CD14-positive monocyte (primary cell): ENCODE results near the gene PMM2. TPM values are rescaled to one million over a fixed set of nuclear protein-coding genes. Genes with fewer than 3 reads are reported as not detected.

Experiments used
- DNase-seq, 3 donors: peaks; one replicate each; pipeline ENCODE4 v3.0.0-alpha.2; 2011 to 2022
- H2AFZ ChIP-seq: 2 replicates; pipeline ENCODE4 v1.6.0; 2012; ENCODE audit warnings: mild to moderate bottlenecking, low read depth, low read length, inconsistent platforms; ENCODE audit not compliant: insufficient read depth, poor library complexity, severe bottlenecking
- H3K27ac ChIP-seq, 2 donors: 1 replicate in 1 of 2; 2 replicates in 1 of 2; pipeline ENCODE4 v1.5.1; 2012 to 2013; ENCODE audit warnings: low read length in 2 of 2, control low read depth in 1 of 2, inconsistent platforms in 1 of 2, low read depth in 1 of 2, mild to moderate bottlenecking in 1 of 2
- H3K27me3 ChIP-seq, 2 donors: one replicate each; pipeline versions ENCODE4 v1.6.0 to v1.6.1; 2011 to 2013; ENCODE audit warnings: low read length in 2 of 2; ENCODE audit not compliant: control insufficient read depth in 2 of 2, insufficient read depth in 2 of 2
- H3K36me3 ChIP-seq, 2 donors: replicated peaks in 1 of 2; 1 replicate in 1 of 2; 2 replicates in 1 of 2; pipeline versions ENCODE4 v1.5.1 to v1.6.1; 2012 to 2013; ENCODE audit warnings: low read length in 2 of 2, control low read depth in 1 of 2, inconsistent platforms in 1 of 2, mild to moderate bottlenecking in 1 of 2; ENCODE audit not compliant: insufficient read depth in 2 of 2, control insufficient read depth in 1 of 2
- H3K4me1 ChIP-seq, 2 donors: 1 replicate in 1 of 2; 2 replicates in 1 of 2; pipeline versions ENCODE4 v1.5.1 to v1.6.1; 2012 to 2013; ENCODE audit warnings: low read length in 2 of 2, control low read depth in 1 of 2, inconsistent platforms in 1 of 2, mild to moderate bottlenecking in 1 of 2, moderate library complexity in 1 of 2; ENCODE audit not compliant: insufficient read depth in 2 of 2, control insufficient read depth in 1 of 2
- H3K4me2 ChIP-seq: replicated peaks from 2 replicates; pipeline ENCODE3; 2012; ENCODE audit warnings: low read length, moderate library complexity, mild to moderate bottlenecking; ENCODE audit not compliant: poor library complexity, severe bottlenecking; ENCODE audit errors: extremely low read depth
- H3K4me3 ChIP-seq, 3 experiments: fragments of 200-600 bp in 1 of 3; sonication (generic) in 1 of 3; replicated peaks in 1 of 3; 1 replicate in 2 of 3; 2 replicates in 1 of 3; pipeline ENCODE4 v1.5.1; 2011 to 2013; ENCODE audit warnings: low read length in 3 of 3, mild to moderate bottlenecking in 3 of 3, control low read depth in 2 of 3, low read depth in 2 of 3, inconsistent platforms in 1 of 3, moderate library complexity in 1 of 3
- H3K79me2 ChIP-seq: 2 replicates; pipeline ENCODE4 v1.6.0; 2012; ENCODE audit warnings: mild to moderate bottlenecking, control low read depth, inconsistent platforms, low read length, moderate library complexity; ENCODE audit not compliant: insufficient read depth
- H3K9ac ChIP-seq: 2 replicates; pipeline ENCODE4 v1.6.0; 2017; ENCODE audit warnings: low read length, mild to moderate bottlenecking; ENCODE audit not compliant: insufficient read depth, poor library complexity, severe bottlenecking
- H3K9me3 ChIP-seq, 2 donors: replicated peaks in 1 of 2; 1 replicate in 1 of 2; 2 replicates in 1 of 2; pipeline versions ENCODE4 v1.5.1 to v1.6.1; 2012 to 2013; ENCODE audit warnings: low read length in 2 of 2, control low read depth in 1 of 2; ENCODE audit not compliant: control insufficient read depth in 1 of 2, insufficient read depth in 1 of 2
- H4K20me1 ChIP-seq: 2 replicates; pipeline ENCODE4 v1.6.0; 2012; ENCODE audit warnings: mild to moderate bottlenecking, low read length, control low read depth, moderate library complexity; ENCODE audit not compliant: insufficient read depth
- H3K27ac Mint-ChIP-seq, 7 donors: one replicate each; pipeline ENCODE4 v1.8.0; 2020; ENCODE audit warnings: mild to moderate bottlenecking in 7 of 7, mixed read lengths in 7 of 7, moderate library complexity in 6 of 7, inconsistent platforms in 2 of 7
- H3K27me3 Mint-ChIP-seq, 3 donors: one replicate each; pipeline ENCODE4 v1.8.0; 2021 to 2022; ENCODE audit warnings: low read depth in 3 of 3, mild to moderate bottlenecking in 3 of 3, mixed read lengths in 3 of 3, moderate library complexity in 3 of 3, inconsistent platforms in 1 of 3
- H3K36me3 Mint-ChIP-seq, 2 donors: one replicate each; pipeline ENCODE4 v1.8.0; 2020; ENCODE audit warnings: mixed read lengths in 2 of 2, inconsistent platforms in 1 of 2, mild to moderate bottlenecking in 1 of 2
- H3K4me1 Mint-ChIP-seq: one replicate; pipeline ENCODE4 v1.8.0; 2020; ENCODE audit warnings: mild to moderate bottlenecking, mixed read lengths
- H3K4me3 Mint-ChIP-seq, 2 donors: one replicate each; pipeline ENCODE4 v1.8.0; 2020; ENCODE audit warnings: mild to moderate bottlenecking in 2 of 2, mixed read lengths in 2 of 2, moderate library complexity in 1 of 2
- H3K9me3 Mint-ChIP-seq, 7 donors: one replicate each; pipeline ENCODE4 v1.8.0; 2020 to 2022; ENCODE audit warnings: mixed read lengths in 7 of 7, mild to moderate bottlenecking in 6 of 7, moderate library complexity in 6 of 7, inconsistent platforms in 2 of 7
- CTCF ChIP-seq: fragments of 200-600 bp; IDR thresholded peaks from one replicate; pipeline ENCODE4 v1.8.0; 2022; ENCODE audit warnings: antibody characterized with exemption, mild to moderate bottlenecking
- WGBS: methylation state at CpG from one replicate; pipeline ENCODE4 v1.1.5; 2013; ENCODE audit warnings: missing lambda C conversion rate; ENCODE audit not compliant: insufficient coverage; 5-methylcytosine and 5-hydroxymethylcytosine counted together
- intact Hi-C, 2 donors: fragments of 100-400 bp; cut with micrococcal nuclease; formaldehyde crosslinking; loops; one replicate each; pipeline versions ENCODE4 v1.15.0 to v1.15.1; 2023
- polyA plus RNA-seq, 3 donors: library from polyadenylated mRNA; depleted of rRNA in 1 of 3; unstranded in 2 of 3; stranded (reverse) in 1 of 3; fragments of 300-500 nt in 2 of 3; fragments of >200 nt in 1 of 3; fragmentation: Illumina TruSeq in 2 of 3; gene quantifications; 1 replicate in 2 of 3; 2 replicates in 1 of 3; pipeline ENCODE4 v1.2.3, GENCODE V29; 2012 to 2021

PMM2 gene
- polyA plus RNA-seq, 3 donors: 15.2 to 22.9 (median 17.8) TPM

DNA sequence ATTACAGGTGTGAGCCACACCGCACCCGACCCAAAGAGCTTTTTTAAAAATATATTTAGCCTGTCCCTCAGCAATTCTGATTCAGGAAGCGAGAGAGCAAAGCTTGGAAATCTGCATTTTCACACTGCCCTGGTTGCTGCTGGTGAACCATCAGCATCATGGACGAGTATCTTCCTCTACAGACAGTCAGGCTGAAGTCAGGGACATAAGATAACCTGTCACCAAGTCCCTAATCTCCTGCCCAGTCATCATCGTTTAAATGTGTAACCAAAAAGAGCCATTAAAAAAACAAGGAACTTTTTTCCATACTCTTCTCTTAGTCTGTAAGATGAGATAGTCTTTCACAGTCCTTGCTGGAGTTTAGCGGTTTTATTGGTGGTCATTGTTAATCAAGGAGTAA is 6.7 kb downstream of the PMM2 start:
- 100% methylated on average over 3 of the region's 6 CpGs for WGBS
- peaks cover 68 to 81% of the 10 kb centered on the region in 2 donors for H3K36me3 Mint-ChIP-seq

GRCh38 chr16:8806272-8806983 is 8.8 kb downstream of the PMM2 start:
- Mint-ChIP-seq H3K4me3 (no peak overlapping the region), H3K27me3 (peaks cover 0 to 1% (median 1%) of the 10 kb centered on the region in 3 donors), H3K4me1 (no peaks in the 10 kb centered on the region), H3K27ac (peak overlapping the region in 1 of 7 donors; percentile 24), H3K36me3 (peaks cover 85 to 98% of the 10 kb centered on the region in 2 donors), H3K9me3 (no peaks in the 10 kb centered on the region)
- Histone ChIP-seq H3K4me1 (no peaks in the 10 kb centered on the region), H3K36me3 (peaks cover 88 to 95% of the 10 kb centered on the region in 2 donors), H3K27me3 (no peaks in the 10 kb centered on the region), H3K4me2 (no peak overlapping the region), H3K9ac (no peak overlapping the region), H2AFZ (no peak overlapping the region), H4K20me1 (peaks cover 14% of the 10 kb centered on the region), H3K27ac (no peak overlapping the region), H3K79me2 (peaks cover 25% of the 10 kb centered on the region), H3K4me3 (no peak overlapping the region), H3K9me3 (no peaks in the 10 kb centered on the region)
- TF ChIP-seq CTCF: no peak
- 98% methylated on average over 8 of the region's 13 CpGs for WGBS
- intact Hi-C loops: no loop called here
- DNase-seq: no peak

More for the DNA sequence above, 6.7 kb downstream of the PMM2 start:
- DNase-seq: no peak
- Histone ChIP-seq H3K79me2 (peaks cover 46% of the 10 kb centered on the region), H3K4me3 (no peak overlapping the region), H3K9ac (no peak overlapping the region), H3K27ac (no peak overlapping the region), H2AFZ (no peak overlapping the region), H4K20me1 (peaks cover 23% of the 10 kb centered on the region), H3K27me3 (no peaks in the 10 kb centered on the region), H3K36me3 (peaks cover 74 to 84% of the 10 kb centered on the region in 2 donors), H3K4me2 (no peak overlapping the region), H3K9me3 (no peaks in the 10 kb centered on the region), H3K4me1 (peaks cover 4% of the 10 kb centered on the region in 2 donors)
- intact Hi-C loops: no loop called here
- Mint-ChIP-seq H3K27me3 (peaks cover 0 to 1% (median 0%) of the 10 kb centered on the region in 3 donors), H3K4me1 (peaks cover 4% of the 10 kb centered on the region), H3K9me3 (no peaks in the 10 kb centered on the region), H3K4me3 (no peak overlapping the region), H3K27ac (peak overlapping the region in 1 of 7 donors; percentile 40)
- TF ChIP-seq CTCF: no peak
